CD4-positive, alpha-beta T cell treated with Interleukin-6 at 100 ng/mL for 8 hours (primary cell): ENCODE measurements around the gene RMI2.

Source experiments
- DNase-seq: peaks from one replicate; pipeline ENCODE4 v3.0.0-alpha.2; 2020; ENCODE audit warnings: mixed read lengths, low spot score

RMI2 gene

GRCh38 chr16:11310634-11310977, 34.7 kb upstream of the RMI2 start:
- DNase-seq: no peak

- DNase-seq: peak; percentile 43
These were observed 34.2 kb upstream of the RMI2 start for GRCh38 chr16:11310997-11311561.

- DNase-seq: peak; percentile 27
These were observed 32.4 kb upstream of the RMI2 start for GRCh38 chr16:11312718-11313492.

- DNase-seq: no peak
These were observed 31.6 kb upstream of the RMI2 start for GRCh38 chr16:11313493-11314308.

- DNase-seq: no peak
These were observed 30.9 kb upstream of the RMI2 start for GRCh38 chr16:11314309-11314894.

- DNase-seq: no peak
These were observed 29.7 kb upstream of the RMI2 start for GRCh38 chr16:11315510-11315909.

- DNase-seq: no peak
These were observed 28.8 kb upstream of the RMI2 start for GRCh38 chr16:11316331-11317015.

- DNase-seq: no peak
These were observed 26.4 kb upstream of the RMI2 start for GRCh38 chr16:11318817-11319216.

GRCh38 chr16:11319529-11320146, 25.6 kb upstream of the RMI2 start:
- no peak for DNase-seq

- no peak for DNase-seq
These were observed 25.1 kb upstream of the RMI2 start for GRCh38 chr16:11320170-11320569.

GRCh38 chr16:11321662-11322061, 23.6 kb upstream of the RMI2 start:
- DNase-seq: no peak

- no peak for DNase-seq
These were observed 22.4 kb upstream of the RMI2 start for GRCh38 chr16:11322823-11323222.

- DNase-seq: no peak
These were observed 21.5 kb upstream of the RMI2 start for GRCh38 chr16:11323551-11324336.

GRCh38 chr16:11325404-11326083, 19.7 kb upstream of the RMI2 start:
- DNase-seq: no peak

GRCh38 chr16:11326084-11326736, 19.0 kb upstream of the RMI2 start:
- DNase-seq: no peak

- DNase-seq: no peak
These were observed 18.5 kb upstream of the RMI2 start for GRCh38 chr16:11326737-11327276.

GRCh38 chr16:11327277-11328171, 17.7 kb upstream of the RMI2 start:
- no peak for DNase-seq
